HG02885 (cell line): ENCODE data around the gene PLCH2.

ENCODE experiments used
- ATAC-seq: cut with Tn5 transposase; IDR thresholded peaks from one replicate; pipeline ENCODE4 v1.9.1; 2021; ENCODE audit warnings: mild to moderate bottlenecking; ENCODE audit not compliant: unreplicated experiment, poor library complexity

The PLCH2 gene

GRCh38 chr1:2525920-2526823, 50.1 kb downstream of the PLCH2 start, which contains the start of gene PANK4:
Gene PANK4 (minus strand): TSS chr1:2526596. CDS start chr1:2526587, 9 bp downstream.
- ATAC-seq: peak; percentile 90

GRCh38 chr1:2526824-2527555, 50.9 kb downstream of the PLCH2 start:
- peak; percentile 20 for ATAC-seq

- no peak for ATAC-seq
These were observed 51.4 kb downstream of the PLCH2 start for GRCh38 chr1:2527556-2527860.

- ATAC-seq: no peak
These were observed 51.9 kb downstream of the PLCH2 start for GRCh38 chr1:2528016-2528415.

GRCh38 chr1:2528611-2528965, 52.5 kb downstream of the PLCH2 start:
- no peak for ATAC-seq

- no peak for ATAC-seq
These were observed 53.1 kb downstream of the PLCH2 start for GRCh38 chr1:2528966-2529783.

- no peak for ATAC-seq
These were observed 53.9 kb downstream of the PLCH2 start, which contains the start of gene HES5 for GRCh38 chr1:2529784-2530512. Gene HES5 (minus strand): TSS chr1:2530263. CDS start chr1:2530164, 99 bp downstream.

GRCh38 chr1:2530513-2531361, 54.6 kb downstream of the PLCH2 start:
- ATAC-seq: no peak

- ATAC-seq: no peak
These were observed 56.5 kb downstream of the PLCH2 start for GRCh38 chr1:2532485-2533160.

GRCh38 chr1:2533365-2533764, 57.3 kb downstream of the PLCH2 start:
- ATAC-seq: no peak

GRCh38 chr1:2534315-2534686, 58.2 kb downstream of the PLCH2 start:
- ATAC-seq: no peak

- ATAC-seq: no peak
These were observed 58.8 kb downstream of the PLCH2 start for GRCh38 chr1:2534687-2535441.

GRCh38 chr1:2535455-2535854, 59.4 kb downstream of the PLCH2 start:
- ATAC-seq: no peak

GRCh38 chr1:2535981-2536380, 59.9 kb downstream of the PLCH2 start:
- no peak for ATAC-seq

- no peak for ATAC-seq
These were observed 61.7 kb downstream of the PLCH2 start for GRCh38 chr1:2537784-2538115.

GRCh38 chr1:2538376-2538775, 62.3 kb downstream of the PLCH2 start:
- ATAC-seq: no peak

- no peak for ATAC-seq
These were observed 62.8 kb downstream of the PLCH2 start for GRCh38 chr1:2538872-2539271.

GRCh38 chr1:2539312-2539907, 63.3 kb downstream of the PLCH2 start:
- no peak for ATAC-seq
